ENCODE data around the gene NCOA7. TPM values are rescaled to one million over a fixed set of nuclear protein-coding genes. Genes with fewer than 3 reads are reported as not detected.

NCOA7 gene
- total RNA-seq, 1 experiment from 2014 or later, result 13.8 TPM

DNA sequence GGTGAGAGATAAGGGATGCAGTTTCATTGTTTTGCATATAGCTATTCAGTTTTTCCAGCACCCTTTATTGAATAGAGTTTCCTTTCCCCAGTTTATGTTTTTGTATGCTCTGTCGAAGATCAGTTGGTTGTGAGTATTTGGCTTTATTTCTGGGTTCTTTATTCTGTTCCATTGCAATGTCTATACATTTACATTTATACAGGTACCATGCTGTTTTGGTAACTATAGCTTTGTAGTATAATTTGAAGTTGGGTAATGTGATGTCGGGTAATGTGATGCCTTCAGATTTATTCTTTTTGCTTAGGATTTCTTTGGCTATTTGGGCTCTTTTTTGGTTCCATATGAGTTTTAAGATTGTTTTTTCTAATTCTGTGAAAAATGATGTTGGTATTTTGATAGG is 61.8 kb downstream of the NCOA7 start:
- Histone ChIP-seq H3K9me2 (ENCODE audit: insufficient read depth) (no peaks in the 10 kb centered on the region), H3K27me3 (ENCODE audit: insufficient read depth, low read length) (no peaks in the 10 kb centered on the region), H3K4me1 (ENCODE audit: control insufficient read depth in 1 of 2, insufficient read depth in 2 of 2, low read length in 2 of 2) (no peaks in the 10 kb centered on the region), H3K79me2 (ENCODE audit: insufficient read depth, low read length) (no peaks in the 10 kb centered on the region), H2AFZ (ENCODE audit: low read depth, low read length, poor library complexity, severe bottlenecking) (no peak overlapping the region), H3K27ac (ENCODE audit: low read depth, low read length) (no peak overlapping the region), H3K36me3 (ENCODE audit: control insufficient read depth in 1 of 2, insufficient read depth in 2 of 2, low read length in 2 of 2) (no peaks in the 10 kb centered on the region), H3K9ac (ENCODE audit: low read length) (no peak overlapping the region), H3K4me3 (replicated peaks in 1 of 2; ENCODE audit: low read depth in 1 of 2, low read length in 2 of 2) (no peak overlapping the region), H3K4me2 (ENCODE audit: low read length) (no peak overlapping the region), H3K9me3 (ENCODE audit: control insufficient read depth in 1 of 2, insufficient read depth in 1 of 2, low read depth in 1 of 2, low read length in 2 of 2) (no peaks in the 10 kb centered on the region), H4K20me1 (ENCODE audit: insufficient read depth) (no peaks in the 10 kb centered on the region)
- no peak for DNase-seq (ENCODE audit: low read depth, low spot score)
- POLR2A ChIA-PET, result no interaction called here
- intact Hi-C loops (cut with micrococcal nuclease), result no loop called here
- no peak for ATAC-seq
- RAD21 ChIA-PET (ENCODE audit: low non-redundant PET in 1 of 2, low total read pairs in 2 of 2, uncharacterized antibody in 2 of 2, unreplicated experiment in 2 of 2), result no interaction called here
- CTCF ChIA-PET, result no interaction called here
- TF ChIP-seq ELF1 (IDR thresholded peaks at IDR 0.05; ENCODE audit: borderline replicate concordance, low read depth) (no peak), ZNF274 (IDR thresholded peaks at IDR 0.05; ENCODE audit: low read depth, low read length) (no peak), SP1 (IDR thresholded peaks at IDR 0.05; ENCODE audit: low read depth) (no peak), SIN3A (IDR thresholded peaks at IDR 0.05; ENCODE audit: low read depth) (no peak), EGR1 (IDR thresholded peaks at IDR 0.05; ENCODE audit: low read depth) (no peak), RAD21 (IDR thresholded peaks at IDR 0.05; ENCODE audit: low read depth) (no peak), TCF7L2 (IDR thresholded peaks at IDR 0.05; ENCODE audit: borderline replicate concordance, extremely low read depth, insufficient read depth, insufficient read length) (no peak), ZFX (IDR thresholded peaks at IDR 0.05) (no peak), CBX3 (IDR thresholded peaks at IDR 0.05; ENCODE audit: low read depth) (no peak), EZH2 (IDR thresholded peaks at IDR 0.05) (no peak), POLR2A (IDR thresholded peaks at IDR 0.05; ENCODE audit: borderline replicate concordance, extremely low read depth, insufficient read depth, insufficient read length) (no peak), EZH2phosphoT487 (IDR thresholded peaks at IDR 0.05; ENCODE audit: borderline replicate concordance) (no peak), JUND (IDR thresholded peaks at IDR 0.05) (no peak), FOSL1 (IDR thresholded peaks at IDR 0.05; ENCODE audit: low read depth) (no peak), SRF (IDR thresholded peaks at IDR 0.05; ENCODE audit: low read depth) (no peak), CEBPB (IDR thresholded peaks at IDR 0.05; ENCODE audit: low read depth) (no peak)
- TF ChIP-seq, protein P1, sequence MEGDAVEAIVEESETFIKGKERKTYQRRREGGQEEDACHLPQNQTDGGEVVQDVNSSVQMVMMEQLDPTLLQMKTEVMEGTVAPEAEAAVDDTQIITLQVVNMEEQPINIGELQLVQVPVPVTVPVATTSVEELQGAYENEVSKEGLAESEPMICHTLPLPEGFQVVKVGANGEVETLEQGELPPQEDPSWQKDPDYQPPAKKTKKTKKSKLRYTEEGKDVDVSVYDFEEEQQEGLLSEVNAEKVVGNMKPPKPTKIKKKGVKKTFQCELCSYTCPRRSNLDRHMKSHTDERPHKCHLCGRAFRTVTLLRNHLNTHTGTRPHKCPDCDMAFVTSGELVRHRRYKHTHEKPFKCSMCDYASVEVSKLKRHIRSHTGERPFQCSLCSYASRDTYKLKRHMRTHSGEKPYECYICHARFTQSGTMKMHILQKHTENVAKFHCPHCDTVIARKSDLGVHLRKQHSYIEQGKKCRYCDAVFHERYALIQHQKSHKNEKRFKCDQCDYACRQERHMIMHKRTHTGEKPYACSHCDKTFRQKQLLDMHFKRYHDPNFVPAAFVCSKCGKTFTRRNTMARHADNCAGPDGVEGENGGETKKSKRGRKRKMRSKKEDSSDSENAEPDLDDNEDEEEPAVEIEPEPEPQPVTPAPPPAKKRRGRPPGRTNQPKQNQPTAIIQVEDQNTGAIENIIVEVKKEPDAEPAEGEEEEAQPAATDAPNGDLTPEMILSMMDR (IDR thresholded peaks at IDR 0.05 in 2 of 3, conservative IDR thresholded peaks at IDR 0.05 in 1 of 3; ENCODE audit: borderline replicate concordance in 1 of 3, insufficient read depth in 1 of 3, low read depth in 2 of 3, low read length in 2 of 3), result no peak
- TF ChIP-seq, protein P2, sequence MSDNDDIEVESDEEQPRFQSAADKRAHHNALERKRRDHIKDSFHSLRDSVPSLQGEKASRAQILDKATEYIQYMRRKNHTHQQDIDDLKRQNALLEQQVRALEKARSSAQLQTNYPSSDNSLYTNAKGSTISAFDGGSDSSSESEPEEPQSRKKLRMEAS (IDR thresholded peaks at IDR 0.05), result no peak
- TF ChIP-seq, protein P3, sequence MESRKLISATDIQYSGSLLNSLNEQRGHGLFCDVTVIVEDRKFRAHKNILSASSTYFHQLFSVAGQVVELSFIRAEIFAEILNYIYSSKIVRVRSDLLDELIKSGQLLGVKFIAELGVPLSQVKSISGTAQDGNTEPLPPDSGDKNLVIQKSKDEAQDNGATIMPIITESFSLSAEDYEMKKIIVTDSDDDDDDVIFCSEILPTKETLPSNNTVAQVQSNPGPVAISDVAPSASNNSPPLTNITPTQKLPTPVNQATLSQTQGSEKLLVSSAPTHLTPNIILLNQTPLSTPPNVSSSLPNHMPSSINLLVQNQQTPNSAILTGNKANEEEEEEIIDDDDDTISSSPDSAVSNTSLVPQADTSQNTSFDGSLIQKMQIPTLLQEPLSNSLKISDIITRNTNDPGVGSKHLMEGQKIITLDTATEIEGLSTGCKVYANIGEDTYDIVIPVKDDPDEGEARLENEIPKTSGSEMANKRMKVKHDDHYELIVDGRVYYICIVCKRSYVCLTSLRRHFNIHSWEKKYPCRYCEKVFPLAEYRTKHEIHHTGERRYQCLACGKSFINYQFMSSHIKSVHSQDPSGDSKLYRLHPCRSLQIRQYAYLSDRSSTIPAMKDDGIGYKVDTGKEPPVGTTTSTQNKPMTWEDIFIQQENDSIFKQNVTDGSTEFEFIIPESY (IDR thresholded peaks at IDR 0.05; ENCODE audit: extremely low read depth, insufficient replicate concordance, low read length), result no peak
- no TSS peak for BruUV-seq (replicated peaks)
